Stimulated activated CD4-positive, alpha-beta T cell treated with anti-CD3 and anti-CD28 coated beads, Interleukin-4, amount 100 ng/mL, for 4 hours (primary cell): ENCODE data around the gene PTPRG.

Experiments used
- DNase-seq, 2 experiments: peaks; one replicate each; pipeline ENCODE4 v3.0.0-alpha.2; 2020

PTPRG gene

GRCh38 chr3:61908382-61908781 is 347.0 kb downstream of the PTPRG start:
- no peak for DNase-seq

DNA sequence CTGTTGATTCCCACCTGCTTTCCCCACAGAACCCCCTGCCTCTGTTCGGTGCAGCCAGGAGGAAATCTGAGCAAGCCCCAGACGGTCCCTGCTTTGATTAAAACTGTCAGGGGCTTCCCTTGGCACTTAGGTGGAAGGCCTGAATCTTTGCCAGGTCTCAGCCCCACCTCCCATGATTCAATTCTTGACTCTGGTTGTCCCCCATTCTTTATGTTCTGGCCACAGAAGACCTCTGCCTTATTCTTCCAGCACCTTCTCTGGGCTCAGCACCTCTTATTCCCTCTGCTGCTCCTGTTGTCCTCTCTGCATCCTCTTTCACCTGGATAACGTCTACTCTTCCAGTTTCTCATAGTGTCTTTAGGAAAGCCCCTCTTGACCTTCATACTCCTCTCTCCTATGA is 349.4 kb downstream of the PTPRG start:
- DNase-seq, result no peak

DNA sequence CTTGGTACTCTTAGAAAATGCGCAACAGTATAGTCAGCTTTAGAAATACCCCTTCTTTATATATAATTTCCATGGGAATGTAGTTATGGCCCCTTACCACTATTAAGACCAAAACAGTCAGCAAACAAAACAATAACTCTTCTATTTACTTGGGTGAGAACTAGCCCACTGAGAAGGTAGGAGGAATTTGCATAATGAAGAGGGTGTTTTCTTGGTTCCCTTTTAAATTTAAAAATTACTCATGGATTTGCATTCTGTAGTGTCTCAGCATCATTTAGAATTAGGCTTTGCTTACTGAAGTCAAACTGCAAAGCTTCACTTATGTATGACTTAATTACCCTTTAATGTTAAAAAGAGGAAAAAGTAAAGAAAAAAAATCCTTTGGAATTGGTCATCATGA is 350.8 kb downstream of the PTPRG start:
- DNase-seq, result no peak

DNA sequence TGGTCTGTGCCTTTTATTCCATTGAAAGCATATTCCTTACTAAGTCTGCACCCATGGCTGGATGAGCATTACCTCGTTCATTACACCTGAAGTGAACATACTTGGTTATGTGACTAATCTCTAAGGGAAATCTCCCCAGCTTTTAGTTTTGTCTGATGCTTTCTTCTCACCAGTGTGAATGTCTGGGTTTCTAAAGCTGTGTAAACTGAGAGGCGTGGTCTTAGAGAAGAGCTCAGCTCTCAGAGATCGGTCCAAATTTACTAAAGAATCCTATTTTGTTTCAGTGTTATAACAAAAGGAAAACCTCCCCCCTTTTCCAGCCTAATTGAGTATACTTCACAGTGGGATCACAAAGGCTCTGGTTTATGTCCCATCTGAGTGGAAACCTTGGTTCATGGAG is 352.3 kb downstream of the PTPRG start:
- no peak for DNase-seq

DNA sequence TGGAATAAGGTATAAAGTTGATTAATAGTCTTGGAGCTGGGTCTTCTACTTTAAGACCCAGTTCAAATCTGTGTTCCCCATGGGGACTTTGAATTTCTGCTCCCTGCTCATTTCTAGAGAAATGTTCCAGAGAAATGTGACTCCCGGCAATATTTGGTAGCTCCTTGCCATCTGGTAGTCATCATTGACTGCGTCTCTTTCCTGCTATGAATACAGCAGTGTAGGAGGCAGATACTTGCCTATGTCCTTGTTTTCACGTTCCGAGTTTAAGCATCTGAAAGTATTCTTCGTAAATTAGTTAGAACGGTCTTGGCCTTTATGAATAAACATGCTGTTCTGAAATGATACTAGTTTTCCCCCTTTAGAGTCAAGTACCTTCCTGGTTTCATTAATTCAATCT is 352.9 kb downstream of the PTPRG start:
- DNase-seq, result no peak

- DNase-seq, result no peak
Measured at GRCh38 chr3:61915296-61915695, 353.9 kb downstream of the PTPRG start.

- DNase-seq, result no peak
Measured at GRCh38 chr3:61919371-61919770, 358.0 kb downstream of the PTPRG start.

DNA sequence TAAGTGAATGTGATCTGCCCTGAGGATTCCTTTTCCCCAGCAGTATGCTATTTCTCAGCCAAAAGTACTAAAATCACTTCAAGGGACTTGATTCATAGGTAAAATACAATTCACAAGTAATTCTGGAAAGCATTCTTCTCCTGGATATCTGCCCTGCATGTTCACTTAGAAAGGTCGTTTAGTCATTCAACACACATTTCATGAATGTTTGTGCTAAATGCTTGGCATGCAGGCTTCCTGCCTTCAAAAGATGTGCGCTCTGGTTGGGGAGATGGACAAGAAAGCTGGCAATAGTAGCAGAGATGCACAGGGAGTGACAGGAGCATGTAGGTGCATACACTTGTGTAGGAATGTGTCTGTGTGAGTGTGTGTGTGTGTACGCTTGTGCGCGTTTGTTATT is 360.7 kb downstream of the PTPRG start:
- no peak for DNase-seq

DNA sequence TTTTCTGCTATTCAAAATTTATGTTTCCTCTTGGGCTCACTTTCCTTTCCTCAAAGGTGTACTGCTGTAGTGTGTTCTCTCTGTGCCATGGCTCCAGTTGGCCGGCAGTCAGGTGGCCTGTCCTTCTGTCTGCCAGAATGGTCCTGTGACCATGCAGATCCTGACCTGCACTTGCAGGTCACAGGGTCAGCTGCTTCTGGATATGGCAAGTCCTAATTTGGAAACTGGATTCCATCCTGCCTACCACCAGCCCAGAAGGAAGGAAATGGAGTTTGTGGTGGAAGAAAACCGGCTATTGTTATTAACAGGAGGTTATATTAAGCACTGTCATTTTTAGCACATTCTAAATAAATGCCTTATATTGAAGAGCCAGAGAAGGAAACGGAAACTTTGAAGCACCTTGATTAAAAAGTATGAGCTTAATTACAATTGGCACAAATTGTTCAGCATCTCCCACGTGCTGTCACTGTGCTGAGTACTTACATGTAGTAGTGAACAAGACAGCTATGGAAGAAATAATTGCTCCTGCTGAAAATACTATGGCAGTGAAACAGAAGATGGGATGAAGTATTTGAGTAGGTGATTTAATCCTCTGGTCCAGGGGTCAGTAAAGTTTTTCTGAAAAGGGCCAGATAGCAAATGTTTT is 362.8 kb downstream of the PTPRG start:
- DNase-seq, result no peak

DNA sequence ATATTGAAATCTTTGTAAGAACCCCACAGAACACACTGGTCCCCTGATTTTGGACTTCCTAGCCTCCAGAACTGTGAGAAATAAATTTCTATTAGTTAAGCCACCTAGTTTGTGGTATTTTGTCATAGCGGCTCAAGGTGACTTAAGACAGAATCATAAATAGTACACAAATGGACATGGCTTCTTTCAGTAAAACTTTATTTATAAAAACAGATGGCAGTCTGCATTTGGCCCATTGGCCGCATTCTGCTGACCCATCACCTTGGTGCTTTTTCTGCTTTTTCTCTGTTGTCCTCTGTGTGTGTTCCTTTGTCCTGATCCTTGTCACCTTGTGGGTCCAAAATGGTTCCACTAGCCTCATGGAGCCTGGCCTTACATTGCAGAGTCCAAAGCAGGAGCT is 363.6 kb downstream of the PTPRG start:
- no peak for DNase-seq

GRCh38 chr3:61925721-61926120 is 364.4 kb downstream of the PTPRG start:
- no peak for DNase-seq

DNA sequence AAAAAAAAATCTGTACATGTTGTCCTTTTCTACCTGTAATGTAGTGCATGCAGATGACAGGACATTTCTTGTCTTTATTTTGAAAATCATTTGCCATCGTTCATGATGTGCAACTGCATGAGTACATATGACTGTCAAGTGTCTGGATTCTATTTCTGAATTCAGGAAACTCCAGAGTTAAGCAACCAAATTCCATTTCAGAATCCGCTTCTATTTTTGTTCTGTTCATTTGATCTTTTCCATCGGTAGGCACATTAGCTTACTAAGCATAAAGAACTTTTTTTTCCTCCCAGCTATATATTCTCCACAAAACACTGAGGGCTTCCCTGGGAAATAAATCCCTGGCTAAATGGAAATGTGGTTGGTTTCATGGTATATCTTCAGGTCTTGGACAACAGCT is 365.6 kb downstream of the PTPRG start:
- no peak for DNase-seq

DNA sequence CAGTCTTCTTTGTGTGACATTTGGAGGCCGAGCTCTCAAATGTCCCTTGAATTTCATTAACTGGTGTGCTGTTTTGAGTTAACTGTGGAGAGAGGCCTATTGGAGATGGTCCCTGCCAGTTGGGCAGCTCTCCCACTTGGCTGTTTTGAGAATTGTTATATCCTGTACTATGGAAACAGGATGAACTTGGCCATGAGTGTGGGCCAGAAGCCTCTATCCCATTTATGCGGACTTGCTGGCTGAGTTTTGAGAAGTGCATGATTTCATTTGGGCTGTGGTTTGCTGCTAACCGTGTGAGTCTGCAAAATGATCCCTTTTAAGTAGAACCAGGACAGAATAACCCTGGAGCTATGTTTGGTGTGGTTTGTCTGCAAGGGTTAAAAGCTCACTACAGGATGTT is 366.0 kb downstream of the PTPRG start:
- no peak for DNase-seq

GRCh38 chr3:61928039-61928438 is 366.7 kb downstream of the PTPRG start:
- DNase-seq, result no peak

- DNase-seq, result no peak
Measured at GRCh38 chr3:61928776-61929314, 367.5 kb downstream of the PTPRG start.

DNA sequence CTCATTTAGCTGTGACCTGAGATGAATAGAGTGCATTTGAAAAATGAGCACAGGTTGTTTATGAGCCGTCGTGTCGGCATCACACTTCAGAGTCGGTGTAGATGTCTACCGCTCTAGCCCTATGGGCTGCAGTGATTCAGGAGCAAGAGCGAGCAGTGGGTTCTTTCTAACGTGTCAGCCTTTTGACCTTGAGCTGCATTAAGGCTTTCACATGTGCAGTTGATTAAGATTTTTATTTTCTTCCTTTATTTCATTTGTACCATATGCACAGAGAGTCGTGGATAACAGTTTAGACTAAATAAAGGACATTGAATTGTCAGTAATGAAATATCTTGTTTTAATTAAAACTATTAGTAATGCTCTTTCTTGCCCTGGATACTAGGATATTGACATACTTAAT is 368.2 kb downstream of the PTPRG start:
- no peak for DNase-seq

DNA sequence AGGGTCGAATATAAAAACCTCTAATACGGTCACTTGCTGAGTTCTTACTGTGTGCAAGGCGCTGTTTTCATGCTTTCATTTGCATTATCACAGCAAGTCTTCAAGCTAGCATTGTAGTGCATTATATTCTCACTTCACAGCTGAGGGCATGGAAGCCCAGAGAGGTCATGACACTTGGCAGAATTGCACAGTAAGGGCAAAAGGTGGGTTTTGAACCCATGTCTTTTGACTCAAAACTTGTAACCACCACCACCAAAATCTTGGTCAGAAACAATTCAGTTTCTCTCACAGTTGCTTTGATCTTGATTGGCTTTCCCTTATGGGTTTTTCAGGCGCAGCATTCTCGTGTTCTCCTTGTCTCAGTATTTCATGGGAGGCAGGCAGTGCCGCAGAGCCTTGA is 371.1 kb downstream of the PTPRG start:
- DNase-seq, result no peak

DNA sequence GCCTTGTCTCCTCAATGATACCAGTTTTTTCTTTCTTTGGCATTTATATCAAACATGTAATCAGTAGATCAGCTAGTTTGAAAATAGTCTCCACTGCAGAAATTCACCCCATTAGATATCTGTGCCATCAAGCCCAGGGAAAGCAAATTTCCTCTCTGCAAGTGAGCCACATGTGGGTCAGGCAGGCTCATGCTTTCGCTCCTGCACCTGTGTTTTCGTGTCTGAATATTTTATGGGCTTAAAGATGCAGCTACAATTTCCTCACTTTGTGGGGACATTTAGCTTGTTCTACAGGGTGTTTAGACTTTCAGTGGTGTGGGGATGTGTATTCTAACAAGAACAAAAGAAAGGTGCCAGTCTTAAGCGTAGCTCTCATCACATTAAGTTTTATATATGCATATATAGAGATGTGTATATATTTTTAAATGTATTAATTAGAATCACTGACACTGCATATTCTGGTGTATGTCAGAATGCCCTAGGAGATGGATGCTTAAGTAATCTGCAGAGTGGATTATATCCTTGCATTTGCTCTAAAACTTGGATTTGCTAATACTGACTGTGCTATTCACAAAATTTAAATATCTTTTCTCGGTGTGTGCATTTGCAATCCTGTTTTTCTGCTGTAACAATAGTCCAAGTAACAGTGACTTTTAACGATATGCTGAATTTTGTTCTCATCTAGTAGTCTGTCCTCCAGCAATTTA is 372.6 kb downstream of the PTPRG start:
- no peak for DNase-seq

- DNase-seq, result no peak
Measured at GRCh38 chr3:61934505-61934871, 373.1 kb downstream of the PTPRG start.

DNA sequence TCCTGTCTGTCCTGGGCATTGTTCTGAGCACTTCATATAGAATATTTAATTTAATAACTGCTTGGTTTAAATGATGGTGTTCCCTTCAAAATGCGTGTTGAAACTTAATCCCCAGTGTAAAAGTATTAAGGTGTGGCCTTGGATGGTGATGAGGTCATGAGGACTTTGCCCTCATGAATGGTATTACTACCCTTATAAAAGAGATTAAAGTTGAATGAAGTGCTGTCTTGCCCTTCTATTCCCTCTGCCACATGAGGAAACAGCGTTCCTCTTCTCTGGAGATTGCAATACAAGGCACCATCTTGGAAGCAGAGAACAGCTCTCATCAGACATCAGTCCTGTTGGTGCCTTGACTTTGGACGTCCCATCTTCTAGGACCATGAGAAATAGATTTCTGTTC is 374.4 kb downstream of the PTPRG start:
- DNase-seq, result no peak

- no peak for DNase-seq
Measured at GRCh38 chr3:61936344-61936937, 375.1 kb downstream of the PTPRG start.

DNA sequence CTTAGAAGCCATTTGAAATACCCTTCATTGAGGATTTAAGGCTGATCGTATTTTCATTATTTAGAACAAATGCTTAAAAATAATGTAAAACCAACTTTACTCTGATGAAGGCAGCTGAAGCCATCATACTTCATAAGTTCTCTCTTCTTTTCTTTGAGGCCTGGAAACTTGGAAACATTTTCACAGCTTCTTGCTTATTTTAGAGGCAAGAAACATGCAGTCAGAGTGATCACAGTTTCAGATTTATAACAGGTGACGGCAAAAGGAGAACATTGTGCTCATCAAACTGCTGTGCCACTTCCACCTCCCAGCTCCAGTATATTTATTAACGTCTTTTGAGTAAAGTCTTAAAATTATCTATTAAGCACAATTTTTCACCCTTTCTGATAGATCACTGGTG is 376.1 kb downstream of the PTPRG start:
- DNase-seq, result no peak

DNA sequence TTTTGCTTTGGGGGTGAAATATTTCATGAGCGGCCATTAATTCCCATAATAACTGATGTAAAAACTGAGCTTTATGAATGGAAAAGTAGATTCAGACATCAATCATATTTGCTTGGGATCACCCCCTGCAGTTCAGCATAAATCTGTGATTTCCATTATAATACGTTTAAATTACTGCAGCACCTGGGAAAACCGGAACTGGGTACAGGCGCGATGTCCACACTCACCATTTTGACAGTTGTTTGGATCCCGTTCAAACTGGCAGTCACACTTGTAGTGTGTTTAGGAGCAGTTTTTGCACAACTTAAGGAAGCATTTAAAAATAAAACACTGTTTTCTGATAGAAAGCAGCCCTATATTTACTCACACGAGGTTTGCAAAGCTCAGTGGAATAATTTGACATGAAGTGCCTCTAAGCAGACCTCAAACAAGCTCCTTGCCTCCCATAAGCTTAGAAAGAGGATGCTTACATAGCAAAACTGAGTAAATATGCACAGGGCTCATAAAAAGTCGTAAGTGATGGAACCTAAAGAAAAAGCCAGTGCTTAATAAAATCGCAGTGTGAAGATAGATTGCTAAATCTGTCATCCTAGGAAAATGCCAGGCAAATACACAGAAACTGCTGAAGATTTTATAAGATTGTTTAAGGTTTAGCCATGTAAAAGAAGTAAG is 377.6 kb downstream of the PTPRG start:
- DNase-seq, result no peak

- no peak for DNase-seq
Measured at GRCh38 chr3:61940236-61940635, 378.9 kb downstream of the PTPRG start.
